HCEC 1CT (cell line): ENCODE measurements around the gene PPP1R14D.

Experiments
- DNase-seq: peaks from one replicate; pipeline ENCODE4 v3.0.0-alpha.2; 2017

The PPP1R14D gene

GRCh38 chr15:40815042-40815698 is 13.3 kb downstream of the PPP1R14D start:
- DNase-seq, result no peak

- no peak for DNase-seq
Observed at GRCh38 chr15:40812721-40813425, 15.6 kb downstream of the PPP1R14D start.

GRCh38 chr15:40808861-40809450 is 19.6 kb downstream of the PPP1R14D start:
- DNase-seq, result no peak

GRCh38 chr15:40807888-40808461 is 20.5 kb downstream of the PPP1R14D start:
- no peak for DNase-seq

- peak; percentile 98 for DNase-seq
Observed at GRCh38 chr15:40807028-40807887, 21.2 kb downstream of the PPP1R14D start, which contains the start of the genes DNAJC17 and ZFYVE19. Gene DNAJC17 (minus strand): TSS chr15:40807473. CDS start chr15:40807446, 27 bp downstream. Gene ZFYVE19 (plus strand): TSS chr15:40807089. CDS start chr15:40807590, 501 bp downstream.

GRCh38 chr15:40806672-40807027 is 21.9 kb downstream of the PPP1R14D start:
- DNase-seq, result no peak

GRCh38 chr15:40803688-40804087 is 24.8 kb downstream of the PPP1R14D start:
- DNase-seq, result no peak

GRCh38 chr15:40803076-40803475 is 25.4 kb downstream of the PPP1R14D start:
- no peak for DNase-seq

GRCh38 chr15:40799523-40799922 is 29.0 kb downstream of the PPP1R14D start:
- DNase-seq, result no peak

GRCh38 chr15:40796512-40796911 is 32.0 kb downstream of the PPP1R14D start:
- DNase-seq, result no peak

- DNase-seq, result no peak
Observed at GRCh38 chr15:40796041-40796440, 32.5 kb downstream of the PPP1R14D start.

- DNase-seq, result peak; percentile 89
Observed at GRCh38 chr15:40793216-40793989, 35.1 kb downstream of the PPP1R14D start.

GRCh38 chr15:40792394-40792793 is 36.1 kb downstream of the PPP1R14D start:
- no peak for DNase-seq

GRCh38 chr15:40790718-40791117 is 37.8 kb downstream of the PPP1R14D start:
- peak; percentile 6 for DNase-seq

- no peak for DNase-seq
Observed at GRCh38 chr15:40789999-40790398, 38.5 kb downstream of the PPP1R14D start.

- no peak for DNase-seq
Observed at GRCh38 chr15:40789119-40789518, 39.4 kb downstream of the PPP1R14D start.

GRCh38 chr15:40787991-40788390 is 40.5 kb downstream of the PPP1R14D start:
- no peak for DNase-seq

- DNase-seq, result peak; percentile 38
Observed at GRCh38 chr15:40787344-40787841, 41.1 kb downstream of the PPP1R14D start.

GRCh38 chr15:40785814-40786213 is 42.7 kb downstream of the PPP1R14D start:
- no peak for DNase-seq

GRCh38 chr15:40785164-40785563 is 43.3 kb downstream of the PPP1R14D start:
- DNase-seq, result no peak

- peak; percentile 21 for DNase-seq
Observed at GRCh38 chr15:40782609-40783227, 45.8 kb downstream of the PPP1R14D start.
